H1 (cell line): ENCODE measurements around the gene ZNF700. TPM values are rescaled to one million over a fixed set of nuclear protein-coding genes. Genes with fewer than 3 reads are reported as not detected.

Source experiments
- CTCF ChIA-PET: fragments of 300-600 bp; sonication (Branson Sonifier 250); formaldehyde crosslinking; loops from one replicate; lab custom pipeline; 2021; ENCODE audit not compliant: partially characterized antibody; lab: Charles Lee
- POLR2A ChIA-PET: fragments of 300-600 bp; sonication (Branson Sonifier 250); formaldehyde crosslinking; loops from one replicate; lab custom pipeline; 2021; ENCODE audit warnings: inconsistent platforms; ENCODE audit not compliant: partially characterized antibody; lab: Charles Lee
- DNase-seq, 2 experiments: peaks; one replicate each; pipeline versions ENCODE4 v3.0.0 to v3.0.0-alpha.2; 2010 to 2022; ENCODE audit warnings: low spot score in 2 of 2, low read depth in 1 of 2, mixed read lengths in 1 of 2
- FAIRE-seq: peaks from 2 replicates; lab custom pipeline; 2011; peaks lifted over from hg19 to GRCh38; lab: Jason Lieb, UNC
- H2AFZ ChIP-seq: 2 replicates; pipeline ENCODE4 v1.8.1; 2012; ENCODE audit warnings: low read length, inconsistent platforms
- H2AK5ac ChIP-seq: 2 replicates; pipeline ENCODE4 v1.6.1; 2013; ENCODE audit warnings: low read depth, low read length
- H2BK120ac ChIP-seq: replicated peaks from 2 replicates; pipeline ENCODE3; 2013; ENCODE audit warnings: low read depth, low read length, inconsistent platforms
- H2BK12ac ChIP-seq: 2 replicates; pipeline ENCODE4 v1.6.1; 2013; ENCODE audit warnings: low read depth, low read length
- H2BK15ac ChIP-seq: 2 replicates; pipeline ENCODE4 v1.6.1; 2013; ENCODE audit warnings: low read length
- H2BK20ac ChIP-seq: 2 replicates; pipeline ENCODE4 v1.6.1; 2013; ENCODE audit warnings: low read length
- H2BK5ac ChIP-seq: 2 replicates; pipeline ENCODE4 v1.6.1; 2013; ENCODE audit warnings: low read depth, low read length
- H3K14ac ChIP-seq: 2 replicates; pipeline ENCODE4 v1.6.1; 2013; ENCODE audit warnings: inconsistent platforms; ENCODE audit not compliant: insufficient read length
- H3K18ac ChIP-seq: 2 replicates; pipeline ENCODE4 v1.6.1; 2013; ENCODE audit warnings: low read length; ENCODE audit errors: extremely low read depth
- H3K23ac ChIP-seq: 2 replicates; pipeline ENCODE4 v1.6.1; 2013; ENCODE audit warnings: inconsistent platforms; ENCODE audit not compliant: insufficient read length
- H3K23me2 ChIP-seq: 2 replicates; pipeline ENCODE4 v1.6.1; 2013; ENCODE audit warnings: low read depth, low read length
- H3K27ac ChIP-seq: 2 replicates; pipeline ENCODE4 v1.6.1; 2011; ENCODE audit warnings: low read depth, low read length, inconsistent platforms
- H3K27me3 ChIP-seq, 4 experiments: replicated peaks in 1 of 4; 1 replicate in 1 of 4; 2 replicates in 3 of 4; pipeline versions ENCODE4 v1.6.1 to v1.8.1; 2011 to 2013; ENCODE audit warnings: low read length in 3 of 4, mild to moderate bottlenecking in 3 of 4, inconsistent platforms in 2 of 4, mixed read lengths in 2 of 4, moderate library complexity in 1 of 4; ENCODE audit not compliant: control insufficient read depth in 3 of 4, insufficient read depth in 3 of 4; ENCODE audit errors: extremely low read depth in 1 of 4
- H3K36me3 ChIP-seq, 4 experiments: 2 replicates each; pipeline versions ENCODE4 v1.6.1 to v1.8.1; 2011 to 2013; ENCODE audit warnings: mild to moderate bottlenecking in 4 of 4, low read length in 3 of 4, moderate library complexity in 2 of 4, control low read depth in 1 of 4, inconsistent platforms in 1 of 4; ENCODE audit not compliant: insufficient read depth in 4 of 4, control insufficient read depth in 2 of 4
- H3K4ac ChIP-seq: replicated peaks from 2 replicates; pipeline ENCODE3; 2013; ENCODE audit warnings: low read length, low read depth, mixed read lengths, inconsistent platforms; ENCODE audit not compliant: insufficient read length
- H3K4me1 ChIP-seq, 4 experiments: replicated peaks in 1 of 4; 1 replicate in 1 of 4; 2 replicates in 3 of 4; pipeline versions ENCODE4 v1.6.1 to v1.8.1; 2011 to 2013; ENCODE audit warnings: low read length in 3 of 4, inconsistent platforms in 2 of 4, mixed read lengths in 1 of 4; ENCODE audit not compliant: insufficient read depth in 4 of 4, control insufficient read depth in 3 of 4
- H3K4me2 ChIP-seq, 2 experiments: 2 replicates each; pipeline versions ENCODE4 v1.6.1 to v1.8.1; 2011 to 2013; ENCODE audit warnings: low read depth in 2 of 2, low read length in 2 of 2, control low read depth in 1 of 2, inconsistent platforms in 1 of 2, mild to moderate bottlenecking in 1 of 2; ENCODE audit not compliant: insufficient read depth in 1 of 2
- H3K4me3 ChIP-seq, 4 experiments: fragments of 200-600, 300-600 bp in 1 of 4; sonication (generic), shearing (Covaris generic), sonication (Bioruptor Twin) in 1 of 4; 2 replicates each; pipeline versions ENCODE4 v1.5.1 to v1.8.1; 2011 to 2016; ENCODE audit warnings: low read length in 4 of 4, low read depth in 3 of 4, control low read depth in 2 of 4, inconsistent platforms in 2 of 4, mild to moderate bottlenecking in 2 of 4, mixed read lengths in 1 of 4, moderate library complexity in 1 of 4; ENCODE audit not compliant: insufficient read depth in 2 of 4; ENCODE audit errors: extremely low read depth in 1 of 4
- H3K56ac ChIP-seq: replicated peaks from 2 replicates; pipeline ENCODE3; 2013; ENCODE audit warnings: low read depth, mild to moderate bottlenecking, mixed read lengths, low read length, inconsistent platforms; ENCODE audit not compliant: insufficient read length
- H3K79me1 ChIP-seq: 2 replicates; pipeline ENCODE4 v1.6.1; 2013; ENCODE audit warnings: low read depth, low read length, control low read depth
- H3K79me2 ChIP-seq, 2 experiments: 2 replicates each; pipeline versions ENCODE4 v1.6.1 to v1.8.1; 2012 to 2013; ENCODE audit warnings: low read length in 2 of 2, mild to moderate bottlenecking in 2 of 2, inconsistent platforms in 1 of 2; ENCODE audit not compliant: insufficient read depth in 2 of 2, control insufficient read depth in 1 of 2
- H3K9ac ChIP-seq, 4 experiments: replicated peaks in 1 of 4; 1 replicate in 1 of 4; 2 replicates in 3 of 4; pipeline versions ENCODE4 v1.6.1 to v1.8.1; 2011 to 2013; ENCODE audit warnings: low read depth in 3 of 4, low read length in 3 of 4, control low read depth in 2 of 4, mild to moderate bottlenecking in 2 of 4, moderate library complexity in 2 of 4, inconsistent platforms in 1 of 4; ENCODE audit errors: extremely low read depth in 1 of 4
- H3K9me3 ChIP-seq, 2 experiments: 2 replicates each; pipeline versions ENCODE4 v1.6.1 to v1.8.1; 2012 to 2013; ENCODE audit warnings: mild to moderate bottlenecking in 2 of 2, moderate library complexity in 2 of 2, control low read depth in 1 of 2, inconsistent platforms in 1 of 2, low read depth in 1 of 2, low read length in 1 of 2, mixed read lengths in 1 of 2; ENCODE audit not compliant: insufficient read depth in 2 of 2
- H4K20me1 ChIP-seq, 2 experiments: replicated peaks in 1 of 2; 2 replicates each; pipeline versions ENCODE3 to v1.8.1; 2011 to 2013; ENCODE audit warnings: inconsistent platforms in 2 of 2, low read length in 2 of 2, mild to moderate bottlenecking in 1 of 2; ENCODE audit not compliant: insufficient read depth in 2 of 2, control insufficient read depth in 1 of 2
- H4K5ac ChIP-seq: 2 replicates; pipeline ENCODE4 v1.6.1; 2013; ENCODE audit warnings: low read length, low read depth, mixed read lengths, inconsistent platforms; ENCODE audit not compliant: insufficient read length
- H4K8ac ChIP-seq: 2 replicates; pipeline ENCODE4 v1.8.0; 2013; ENCODE audit warnings: mild to moderate bottlenecking, moderate library complexity, low read length, inconsistent platforms; ENCODE audit not compliant: insufficient read depth; ENCODE audit errors: extremely low read depth
- H4K91ac ChIP-seq: replicated peaks from 2 replicates; pipeline ENCODE3; 2013; ENCODE audit warnings: low read length, mixed read lengths, inconsistent platforms; ENCODE audit not compliant: insufficient read length
- BCL11A ChIP-seq, 2 experiments: IDR thresholded peaks; one replicate each; pipeline ENCODE4 v1.6.1; 2011; ENCODE audit warnings: low read depth in 2 of 2, low read length in 2 of 2, mild to moderate bottlenecking in 2 of 2
- EGR1 ChIP-seq: IDR thresholded peaks from 2 replicates; pipeline ENCODE4 v1.6.1; 2011; ENCODE audit warnings: low read depth, low read length, borderline replicate concordance
- KDM4A ChIP-seq: IDR thresholded peaks from one replicate; pipeline ENCODE4 v1.7.1; 2012; ENCODE audit warnings: low read depth, mild to moderate bottlenecking, moderate library complexity, low read length, inconsistent platforms; ENCODE audit not compliant: severe bottlenecking
- POLR2AphosphoS5 ChIP-seq: IDR thresholded peaks from 2 replicates; pipeline ENCODE4 v1.6.1; 2011; ENCODE audit warnings: low read depth, low read length
- RFX5 ChIP-seq: IDR thresholded peaks from 2 replicates; pipeline ENCODE4 v1.6.1; 2011; ENCODE audit warnings: low read depth, low read length, improper control_type of control experiment, borderline replicate concordance
- TEAD4 ChIP-seq: IDR thresholded peaks from 2 replicates; pipeline ENCODE4 v1.6.1; 2012; ENCODE audit warnings: low read depth, low read length, inconsistent platforms, mixed read lengths
- WGBS, 2 experiments: shearing (Covaris generic) in 1 of 2; methylation state at CpG; one replicate each; pipeline versions ENCODE4 v1.1.6 to v1.1.7; 2013 to 2015; ENCODE audit warnings: low lambda C conversion rate in 2 of 2, mixed read lengths in 2 of 2, inconsistent platforms in 1 of 2, low coverage in 1 of 2, missing lambda C conversion rate in 1 of 2; ENCODE audit not compliant: insufficient replicate concordance in 2 of 2, insufficient coverage in 1 of 2, insufficient read length in 1 of 2; ENCODE audit errors: extremely low coverage in 1 of 2, missing lambda C conversion rate in 1 of 2; 5-methylcytosine and 5-hydroxymethylcytosine counted together
- polyA plus RNA-seq, 7 experiments: library from polyadenylated mRNA; depleted of rRNA in 3 of 7; stranded (reverse) in 5 of 7; unstranded in 2 of 7; fragments of >200 nt in 5 of 7; fragments of 200-250 nt in 2 of 7; gene quantifications; 1 replicate in 5 of 7; 2 replicates in 1 of 7; 4 replicates in 1 of 7; pipeline versions ENCODE4 v1.2.1 to v1.2.3, GENCODE V29; 2011 to 2013; ENCODE audit warnings: missing spikeins in 2 of 7, mixed read lengths in 2 of 7
- total RNA-seq: library from RNA; stranded (reverse); fragmentation: NEBNext Ultra II Directional; extraction: Animal tissue kit (Norgen Biotek cat#: 25700); gene quantifications from 2 replicates; pipeline ENCODE4 v1.2.1, GENCODE V29; 2021
- TF ChIP-seq, protein P1 (sequence below), 3 experiments: IDR thresholded peaks; 1 replicate in 2 of 3; 2 replicates in 1 of 3; pipeline versions ENCODE4 v1.5.1 to v1.6.1; 2011; ENCODE audit warnings: low read length in 3 of 3, mild to moderate bottlenecking in 3 of 3, inconsistent platforms in 2 of 3, low read depth in 1 of 3, moderate library complexity in 1 of 3; ENCODE audit not compliant: insufficient read depth in 1 of 3; ENCODE audit errors: control extremely low read depth in 1 of 3

Gene ZNF700
- total and polyA plus RNA-seq, 2 of the 8 experiments (the other 6 are each of a cell fraction or from before 2014, with no cell fraction given) = 3.0 to 10.5 TPM

DNA sequence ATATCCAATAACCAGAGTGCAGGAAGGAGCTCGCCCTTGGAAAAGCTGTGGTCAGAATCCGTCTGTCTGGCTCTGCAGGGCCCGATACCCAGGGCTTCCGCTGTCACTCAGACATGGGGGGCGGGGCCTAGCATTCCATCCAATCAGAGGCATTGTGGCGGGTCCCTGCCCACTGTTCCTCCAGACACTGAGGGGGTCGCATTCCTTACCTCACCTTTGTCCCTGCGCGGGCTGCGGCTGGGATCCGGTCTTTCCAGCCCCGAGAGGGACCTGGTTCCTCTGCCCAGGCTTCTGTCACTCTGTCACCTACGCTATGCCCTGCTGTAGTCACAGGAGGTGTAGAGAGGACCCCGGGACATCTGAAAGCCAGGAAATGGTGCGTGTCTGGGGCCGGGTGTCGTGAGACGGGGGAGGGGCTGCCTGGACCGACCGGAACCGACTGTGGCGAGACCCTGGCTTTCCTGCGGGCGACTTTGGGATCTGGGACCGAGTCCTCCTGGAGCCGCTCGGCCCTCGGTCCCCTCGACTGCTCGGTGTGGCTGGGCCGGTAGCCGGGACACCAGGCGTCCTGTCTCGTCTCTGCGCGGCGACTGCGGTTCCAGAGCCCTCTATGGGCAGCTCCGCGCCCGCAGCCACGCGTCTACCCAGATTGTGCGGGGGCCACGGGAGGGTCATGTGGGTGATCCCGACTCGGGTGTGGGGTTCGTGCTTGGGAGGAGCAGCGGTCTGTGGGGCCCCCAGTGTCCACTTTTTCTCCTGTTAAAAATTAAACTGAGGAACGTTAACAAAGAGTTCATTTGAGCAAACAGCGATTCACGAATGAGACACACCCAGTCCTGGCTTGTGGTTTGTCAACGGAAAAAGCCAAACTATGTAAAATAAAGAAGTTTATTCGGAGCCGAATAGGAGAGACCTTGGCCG, 37.0 kb upstream of the ZNF700 start, which contains the start of gene ZNF69:
ZNF69 (plus strand) TSS at position 172 of the 921 bp plus-strand sequence; CDS start at position 314, 142 bp downstream.
- H3K56ac ChIP-seq = peak within 1 kb of the TSS; percentile 77
- H3K27ac ChIP-seq = peak within 1 kb of the TSS; percentile 81
- peak within 1 kb of the TSS; percentile 31; the same call in 1 of the 2 replicates for H2BK15ac ChIP-seq
- H4K91ac ChIP-seq = peak within 1 kb of the TSS; percentile 88
- H2AFZ ChIP-seq = peak within 1 kb of the TSS; percentile 98
- ChIA-PET CTCF (interaction anchor here (0.9 to 12.8 kb wide), 6 partner anchors 10 to 239 kb away, joined by 3 to 169 read pairs (median 4); partner anchors contain the start of gene ZNF491), POLR2A (interaction anchor here (0.7 to 11.6 kb wide), 10 partner anchors 13 to 607 kb away, joined by 3 to 65 read pairs (median 6); partner anchors contain the start of genes ZNF20, ZNF625, ZNF700 and ZNF878)
- H3K23me2 ChIP-seq = peaks cover 5% of the 10 kb centered on the region; the same call in 1 of the 2 replicates
- H2BK12ac ChIP-seq = peak within 1 kb of the TSS; percentile 77
- H3K9me3 ChIP-seq = 0 out of 4 replicates have a peak, but pooled peaks cover 0 to 3% of the 10 kb centered on the region in 2 experiments
- H3K4me1 ChIP-seq = peaks cover 4 to 15% (median 6%) of the 10 kb centered on the region in 4 experiments
- peak within 1 kb of the TSS; percentile 89 for H2BK5ac ChIP-seq
- WGBS, 2 experiments = 1% methylated on average over 56 of the region's 56 CpGs; no CpG with 5 or more reads in 1 of the 2 experiments
- no peak within 1 kb of the TSS for H3K14ac ChIP-seq
- H4K5ac ChIP-seq = peak within 1 kb of the TSS; percentile 91
- H4K20me1 ChIP-seq = no peaks in the 10 kb centered on the region
- H3K79me1 ChIP-seq = no peaks in the 10 kb centered on the region; the same call in 1 of the 2 replicates
- H3K4me2 ChIP-seq = peak within 1 kb of the TSS; percentile 80 to 93
- H2BK120ac ChIP-seq = no peak within 1 kb of the TSS
- DNase-seq (peak; percentile 75 to 89), FAIRE-seq (peak; percentile 32)
- peak within 1 kb of the TSS; percentile 97 for H4K8ac ChIP-seq
- H3K4me3 ChIP-seq = peak within 1 kb of the TSS; percentile 79 to 85 (median 84)
- H3K23ac ChIP-seq = no peak within 1 kb of the TSS
- no peaks in the 10 kb centered on the region for H3K27me3 ChIP-seq
- H3K79me2 ChIP-seq = peaks cover 0 to 14% of the 10 kb centered on the region in 2 experiments; a peak in 2 of 4 replicates
- H3K36me3 ChIP-seq = peaks cover 0 to 5% (median 2%) of the 10 kb centered on the region in 4 experiments; a peak in 3 of 8 replicates
- 0 out of 2 replicates have a peak within 1 kb of the TSS, but pooled peaks have one; percentile 39 for H2AK5ac ChIP-seq
- H3K4ac ChIP-seq = peak within 1 kb of the TSS; percentile 53
- H2BK20ac ChIP-seq = peak within 1 kb of the TSS; percentile 55; the same call in 1 of the 2 replicates
- H3K9ac ChIP-seq = peak within 1 kb of the TSS; percentile 83 to 90 (median 86)
- peak within 1 kb of the TSS; percentile 88 for H3K18ac ChIP-seq
- TF ChIP-seq, protein P1, sequence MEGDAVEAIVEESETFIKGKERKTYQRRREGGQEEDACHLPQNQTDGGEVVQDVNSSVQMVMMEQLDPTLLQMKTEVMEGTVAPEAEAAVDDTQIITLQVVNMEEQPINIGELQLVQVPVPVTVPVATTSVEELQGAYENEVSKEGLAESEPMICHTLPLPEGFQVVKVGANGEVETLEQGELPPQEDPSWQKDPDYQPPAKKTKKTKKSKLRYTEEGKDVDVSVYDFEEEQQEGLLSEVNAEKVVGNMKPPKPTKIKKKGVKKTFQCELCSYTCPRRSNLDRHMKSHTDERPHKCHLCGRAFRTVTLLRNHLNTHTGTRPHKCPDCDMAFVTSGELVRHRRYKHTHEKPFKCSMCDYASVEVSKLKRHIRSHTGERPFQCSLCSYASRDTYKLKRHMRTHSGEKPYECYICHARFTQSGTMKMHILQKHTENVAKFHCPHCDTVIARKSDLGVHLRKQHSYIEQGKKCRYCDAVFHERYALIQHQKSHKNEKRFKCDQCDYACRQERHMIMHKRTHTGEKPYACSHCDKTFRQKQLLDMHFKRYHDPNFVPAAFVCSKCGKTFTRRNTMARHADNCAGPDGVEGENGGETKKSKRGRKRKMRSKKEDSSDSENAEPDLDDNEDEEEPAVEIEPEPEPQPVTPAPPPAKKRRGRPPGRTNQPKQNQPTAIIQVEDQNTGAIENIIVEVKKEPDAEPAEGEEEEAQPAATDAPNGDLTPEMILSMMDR (IDR thresholded peaks at IDR 0.05; ENCODE audit: control extremely low read depth in 1 of 3, insufficient read depth in 1 of 3, low read depth in 1 of 3, low read length in 3 of 3) = peak in 1 of 3 experiments; percentile 6; a peak in 1 of 4 replicates
- TF ChIP-seq POLR2AphosphoS5 = peak; percentile 78; the same call in 1 of the 2 replicates
- TF ChIP-seq TEAD4 = peak; percentile 44; the same call in 1 of the 2 replicates
- peak; percentile 81 for TF ChIP-seq KDM4A
- TF ChIP-seq EGR1 = no peak
- TF ChIP-seq RFX5 = no peak
- no peak for TF ChIP-seq BCL11A (IDR thresholded peaks at IDR 0.05; ENCODE audit: low read depth in 2 of 2, low read length in 2 of 2)
